K562 (cell line): ENCODE data around the gene MTMR3. TPM values are rescaled to one million over a fixed set of nuclear protein-coding genes. Genes with fewer than 3 reads are reported as not detected.

Source experiments
- ATAC-seq: fragments of 200-7000 bp; cut with Tn5 transposase; 3 replicates; pipeline ENCODE4 v1.9.1; 2020; ENCODE audit warnings: moderate library complexity
- BruUV-seq: library from RNA; stranded (reverse); fragments of 400-500 nt; replicated peaks from 2 replicates; lab custom pipeline; 2021; lab: Mats Ljungman, UMichigan
- CTCF ChIA-PET: fragments of 300-600 bp; formaldehyde crosslinking; extraction: SDS; loops from one replicate; lab custom pipeline; 2021; ENCODE audit warnings: low intra/inter-chr PET ratio; lab: Yijun Ruan, JAX
- POLR2A ChIA-PET: fragments of 300-600, 350-650 bp; sonication (Branson Sonifier 250); formaldehyde crosslinking; extraction: SDS; loops from one replicate; lab custom pipeline; 2021; ENCODE audit warnings: antibody characterized with exemption, inconsistent platforms; lab: Yijun Ruan, JAX
- DNase-seq, 4 experiments: peaks; one replicate each; pipeline versions ENCODE4 v3.0.0 to v3.0.0-alpha.2; 2011 to 2018; ENCODE audit warnings: low spot score in 3 of 4, mixed read lengths in 3 of 4; ENCODE audit errors: extremely low read depth in 1 of 4
- FAIRE-seq: peaks from 2 replicates; lab custom pipeline; 2011; peaks lifted over from hg19 to GRCh38; lab: Jason Lieb, UNC
- H2AFZ ChIP-seq: 2 replicates; pipeline ENCODE4 v1.6.0; 2011; ENCODE audit warnings: low read depth, low read length, control low read depth, inconsistent platforms
- H3K27ac ChIP-seq: fragments of 200-600 bp; 3 replicates; pipeline ENCODE4 v1.8.0; 2011; ENCODE audit warnings: low read depth, mild to moderate bottlenecking, control low read depth, inconsistent platforms, low read length, moderate library complexity, mixed read lengths; ENCODE audit errors: extremely low read depth
- H3K27me3 ChIP-seq, 2 experiments: fragments of 300-600 bp in 1 of 2; 2 replicates in 1 of 2; 3 replicates in 1 of 2; pipeline versions ENCODE4 v1.6.0 to v1.8.0; 2011; ENCODE audit warnings: inconsistent platforms in 2 of 2, low read length in 2 of 2, mild to moderate bottlenecking in 1 of 2, mixed read lengths in 1 of 2, moderate library complexity in 1 of 2; ENCODE audit not compliant: control insufficient read depth in 2 of 2, insufficient read depth in 2 of 2
- H3K36me3 ChIP-seq: fragments of 300-600 bp; 3 replicates; pipeline ENCODE4 v1.8.0; 2011; ENCODE audit warnings: mild to moderate bottlenecking, low read length, inconsistent platforms; ENCODE audit not compliant: control insufficient read depth, insufficient read depth
- H3K4me1 ChIP-seq, 2 experiments: fragments of 200-600 bp in 1 of 2; replicated peaks in 1 of 2; 2 replicates in 1 of 2; 3 replicates in 1 of 2; pipeline versions ENCODE4 v1.5.1 to v1.8.0; 2011; ENCODE audit warnings: inconsistent platforms in 2 of 2, low read length in 2 of 2, mild to moderate bottlenecking in 1 of 2, mixed read lengths in 1 of 2, moderate library complexity in 1 of 2; ENCODE audit not compliant: control insufficient read depth in 2 of 2, insufficient read depth in 2 of 2
- H3K4me2 ChIP-seq: 2 replicates; pipeline ENCODE4 v1.6.1; 2011; ENCODE audit warnings: low read length, control low read depth, inconsistent platforms, mixed read lengths; ENCODE audit not compliant: insufficient read depth
- H3K4me3 ChIP-seq: fragments of 200-600 bp; sonication (generic), shearing (Covaris generic); 2 replicates; pipeline ENCODE4 v1.5.1; 2016; ENCODE audit warnings: control low read depth, inconsistent platforms
- H3K79me2 ChIP-seq: fragments of 200-600 bp; 3 replicates; pipeline ENCODE4 v1.8.0; 2011; ENCODE audit warnings: low read length, inconsistent platforms; ENCODE audit not compliant: control insufficient read depth, insufficient read depth
- H3K9ac ChIP-seq, 2 experiments: 2 replicates each; pipeline versions ENCODE4 v1.6.0 to v1.6.1; 2011; ENCODE audit warnings: low read depth in 2 of 2, low read length in 2 of 2, control low read depth in 1 of 2, inconsistent platforms in 1 of 2, mild to moderate bottlenecking in 1 of 2, mixed read lengths in 1 of 2; ENCODE audit not compliant: insufficient read depth in 1 of 2
- H3K9me1 ChIP-seq: one replicate; pipeline ENCODE4 v1.6.0; 2011; ENCODE audit warnings: inconsistent platforms, mild to moderate bottlenecking, low read length, moderate library complexity; ENCODE audit not compliant: control insufficient read depth, insufficient read depth
- H3K9me3 ChIP-seq: replicated peaks from 2 replicates; pipeline ENCODE4 v1.5.1; 2011; ENCODE audit warnings: low read depth, low read length, inconsistent platforms; ENCODE audit not compliant: control insufficient read depth, insufficient read depth
- H4K20me1 ChIP-seq: replicated peaks from 2 replicates; pipeline ENCODE4 v1.6.1; 2011; ENCODE audit warnings: low read length, inconsistent platforms, mixed read lengths; ENCODE audit not compliant: control insufficient read depth, insufficient read depth
- ATF3 ChIP-seq, 2 experiments: fragments of 450-650 bp in 1 of 2; sonication (generic) in 1 of 2; formaldehyde crosslinking in 1 of 2; IDR thresholded peaks in 1 of 2; conservative IDR thresholded peaks in 1 of 2; 2 replicates each; pipeline versions ENCODE4 v1.6.1 to v1.8.1; 2016 to 2023; ENCODE audit warnings: mild to moderate bottlenecking in 2 of 2, moderate library complexity in 2 of 2, inconsistent platforms in 1 of 2, missing genetic modification reagents in 1 of 2
- CBX1 ChIP-seq: sonication (generic); IDR thresholded peaks from 2 replicates; pipeline ENCODE4 v1.6.1; 2016; ENCODE audit warnings: antibody characterized with exemption, low read depth, mild to moderate bottlenecking
- CGGBP1 ChIP-seq: fragments of 250-450 bp; sonication (Bioruptor Pico); IDR thresholded peaks from 2 replicates; pipeline ENCODE4 v1.9.0; 2021; ENCODE audit warnings: mild to moderate bottlenecking
- CREB1 ChIP-seq, 2 experiments: sonication (generic) in 1 of 2; formaldehyde crosslinking in 1 of 2; IDR thresholded peaks; 2 replicates each; pipeline versions ENCODE4 v1.6.1 to v1.8.0; 2012 to 2022; ENCODE audit warnings: inconsistent platforms in 1 of 2, mild to moderate bottlenecking in 1 of 2, missing genetic modification reagents in 1 of 2, moderate library complexity in 1 of 2
- ETS2 ChIP-seq: IDR thresholded peaks from 2 replicates; pipeline ENCODE4 v1.6.1; 2016; ENCODE audit warnings: borderline replicate concordance, missing genetic modification characterization, mild to moderate bottlenecking, moderate library complexity, missing compliant biosample characterization; ENCODE audit not compliant: poor library complexity, severe bottlenecking
- FOXO4 ChIP-seq: fragments of 450-650 bp; formaldehyde crosslinking; IDR thresholded peaks from 2 replicates; pipeline ENCODE4 v1.4.0; 2020; ENCODE audit warnings: mild to moderate bottlenecking, moderate library complexity
- LARP7 ChIP-seq: fragments of 450-650 bp; IDR thresholded peaks from 2 replicates; pipeline ENCODE4 v1.6.1; 2016
- MITF ChIP-seq: IDR thresholded peaks from 2 replicates; pipeline ENCODE4 v1.6.1; 2014; ENCODE audit warnings: antibody characterized with exemption
- RBM17 ChIP-seq: fragments of 200-400 bp; formaldehyde crosslinking; IDR thresholded peaks from 2 replicates; pipeline ENCODE4 v1.6.1; 2017; ENCODE audit warnings: low read depth, mild to moderate bottlenecking, low read length, borderline replicate concordance
- SMC3 ChIP-seq: conservative IDR thresholded peaks from 2 replicates; pipeline ENCODE4 v1.6.1; 2011; ENCODE audit warnings: low read depth, low read length, improper control_type of control experiment; ENCODE audit not compliant: insufficient read depth
- SREBF1 ChIP-seq: fragments of 150-350 bp; IDR thresholded peaks from 2 replicates; pipeline ENCODE4 v1.6.1; 2014; ENCODE audit warnings: antibody characterized with exemption, low read depth, low read length, borderline replicate concordance
- ZBTB34 ChIP-seq: fragments of 250-450 bp; sonication (Bioruptor Pico); IDR thresholded peaks from 2 replicates; pipeline ENCODE4 v1.8.0; 2021; ENCODE audit warnings: mild to moderate bottlenecking, moderate library complexity
- ZNF354B ChIP-seq: fragments of 250-450 bp; sonication (Bioruptor Pico); IDR thresholded peaks from 2 replicates; pipeline ENCODE4 v1.4.0; 2020
- ZNF431 ChIP-seq: sonication (generic); formaldehyde crosslinking; IDR thresholded peaks from 2 replicates; pipeline ENCODE4 v1.8.0; 2022; ENCODE audit warnings: mild to moderate bottlenecking, missing genetic modification reagents
- ZNF79 ChIP-seq: fragments of 250-450 bp; sonication (Bioruptor Pico); IDR thresholded peaks from 2 replicates; pipeline ENCODE4 v1.4.0; 2020; ENCODE audit warnings: low read depth, mild to moderate bottlenecking, moderate library complexity
- WGBS: fragments of 100-300 bp; shearing (Covaris generic); methylation state at CpG from one replicate; pipeline ENCODE4 v1.1.6; 2016; ENCODE audit warnings: low coverage, mixed read lengths; ENCODE audit not compliant: insufficient coverage; ENCODE audit errors: missing lambda C conversion rate; 5-methylcytosine and 5-hydroxymethylcytosine counted together
- in situ Hi-C: fragments of 300-500 bp; cut with MboI; formaldehyde crosslinking; loops from 4 replicates; pipeline ENCODE4 v1.15.0; 2018; ENCODE audit warnings: inconsistent platforms, mixed read lengths
- intact Hi-C: fragments of 100-400 bp; cut with micrococcal nuclease; formaldehyde crosslinking; loops from 2 replicates; pipeline ENCODE4 v1.14.2; 2022
- polyA plus RNA-seq, 8 experiments: library from polyadenylated mRNA; depleted of rRNA in 4 of 8; stranded (reverse) in 5 of 8; unstranded in 3 of 8; fragments of >200 nt; fragmentation: Nextera tagmentation in 2 of 8; fragmentation: Illumina TruSeq in 1 of 8; extraction: Ambion mirVana in 2 of 8; extraction: Trizol in 1 of 8; gene quantifications; 2 replicates each; pipeline versions ENCODE4 v1.2.1 to v1.2.3, GENCODE V29; 2011 to 2014; ENCODE audit warnings: inconsistent platforms in 1 of 8, missing spikeins in 1 of 8
- total RNA-seq, 7 experiments: library from RNA; depleted of rRNA in 6 of 7; stranded (reverse); fragments of >200 nt in 6 of 7; fragmentation: Illumina TruSeq in 2 of 7; extraction: Trizol in 2 of 7; gene quantifications; 2 replicates each; pipeline versions ENCODE4 v1.2.1 to v1.2.3, GENCODE V29; 2011 to 2021; ENCODE audit warnings: low replicate concordance in 1 of 7

MTMR3 gene
- total and polyA plus RNA-seq, 9 of the 15 experiments (the other 6 are each of a cell fraction or from before 2014, with no cell fraction given) = 1.6 to 13.7 (median 7.9) TPM

- H3K79me2 ChIP-seq = peaks cover 51% of the 10 kb centered on the region
- no peaks in the 10 kb centered on the region for H3K27me3 ChIP-seq
- no peak for FAIRE-seq
- no peak overlapping the region for H3K9ac ChIP-seq
- H4K20me1 ChIP-seq = no peaks in the 10 kb centered on the region
- H3K4me2 ChIP-seq = no peak overlapping the region
- DNase-seq = no peak
- ChIA-PET CTCF (no interaction called here), POLR2A (interaction anchor here (0.6 kb wide), 1 partner anchor 22 kb away, joined by 3 read pairs; no protein-coding TSS in a partner anchor)
- no peak for ATAC-seq
- H3K9me3 ChIP-seq = no peaks in the 10 kb centered on the region
- H3K27ac ChIP-seq = no peak overlapping the region
- in situ Hi-C loops (no loop called here), intact Hi-C loops (no loop called here)
- no peaks in the 10 kb centered on the region for H3K9me1 ChIP-seq
- no peaks in the 10 kb centered on the region for H3K36me3 ChIP-seq
- no peak overlapping the region for H2AFZ ChIP-seq
- no TSS peak for BruUV-seq
- H3K4me1 ChIP-seq = no peaks in the 10 kb centered on the region; a peak in 1 of 5 replicates
- 53% methylated on average over 1 of the region's 1 CpG for WGBS
- no peak overlapping the region for H3K4me3 ChIP-seq
- no peak for TF ChIP-seq SMC3
- no peak for TF ChIP-seq ATF3 (IDR thresholded peaks at IDR 0.05)
- TF ChIP-seq ATF3 (CRISPR knock-in tag; conservative IDR thresholded peaks at IDR 0.05) = no peak
- no peak for TF ChIP-seq CGGBP1 (CRISPR knock-in tag)
- no peak for TF ChIP-seq RBM17
- no peak for TF ChIP-seq CREB1 (IDR thresholded peaks at IDR 0.05)
- TF ChIP-seq CREB1 (CRISPR knock-in tag; IDR thresholded peaks at IDR 0.05) = no peak
- TF ChIP-seq ZNF354B = no peak
- no peak for TF ChIP-seq CBX1
- no peak for TF ChIP-seq SREBF1
- TF ChIP-seq FOXO4 (CRISPR knock-in tag) = no peak
- no peak for TF ChIP-seq ETS2 (tag)
- TF ChIP-seq LARP7 = no peak
- TF ChIP-seq ZNF79 (CRISPR knock-in tag) = no peak
- no peak for TF ChIP-seq ZNF431 (CRISPR knock-in tag)
- TF ChIP-seq MITF = no peak
- no peak for TF ChIP-seq ZBTB34 (CRISPR knock-in tag)
Observed at GRCh38 chr22:29892315-29893156, 9.6 kb downstream of the MTMR3 start.
